OCI-M1 (cell line): ENCODE measurements around the gene RPLP1.

Experiments
- DNase-seq: peaks from one replicate; lab custom pipeline; 2025; lab: John Stamatoyannopoulos, UW

RPLP1 gene

GRCh38 chr15:69498282-69498681 is 45.7 kb downstream of the RPLP1 start:
- no peak for DNase-seq

DNA sequence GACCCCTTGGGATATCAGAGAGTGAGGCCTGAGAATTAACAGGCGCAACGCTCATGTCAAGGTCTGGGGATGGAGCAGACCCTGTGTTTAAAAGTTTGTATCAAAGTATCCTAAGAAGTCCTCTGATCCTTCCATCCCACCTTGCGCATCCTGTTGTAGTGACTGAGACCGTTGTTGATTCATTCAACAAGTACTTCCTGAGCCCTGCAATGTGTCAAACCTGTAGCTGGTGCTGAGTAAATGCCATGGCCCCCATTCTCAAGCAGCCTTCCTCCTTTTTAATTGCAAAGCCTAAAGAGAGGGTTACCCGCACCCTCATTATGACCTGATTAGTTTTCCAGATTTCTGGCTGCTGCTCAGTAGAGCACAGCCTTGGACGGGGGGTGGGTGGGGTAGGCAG is 46.4 kb downstream of the RPLP1 start:
- no peak for DNase-seq

GRCh38 chr15:69499521-69500211 is 47.0 kb downstream of the RPLP1 start:
- no peak for DNase-seq

DNA sequence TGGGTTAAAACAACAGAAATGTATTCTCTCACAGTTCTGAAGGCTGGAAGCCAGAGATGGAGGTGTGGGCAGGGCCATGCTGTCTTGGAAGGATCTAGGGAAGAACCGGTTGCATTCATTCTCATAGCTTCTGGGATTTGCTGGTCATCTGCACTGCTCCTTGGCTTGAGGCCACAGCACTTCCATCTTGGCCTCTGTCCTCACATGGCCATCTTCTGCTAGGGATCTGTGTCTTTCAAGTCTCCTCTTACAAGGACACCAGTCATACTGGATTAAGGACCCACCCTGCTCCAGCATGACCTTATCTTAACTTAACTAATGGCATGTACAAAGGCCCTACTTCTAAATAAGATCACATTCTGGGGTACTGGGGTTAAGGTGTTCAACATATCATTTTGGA is 47.7 kb downstream of the RPLP1 start:
- no peak for DNase-seq

GRCh38 chr15:69501456-69501855 is 48.8 kb downstream of the RPLP1 start:
- DNase-seq: no peak

DNA sequence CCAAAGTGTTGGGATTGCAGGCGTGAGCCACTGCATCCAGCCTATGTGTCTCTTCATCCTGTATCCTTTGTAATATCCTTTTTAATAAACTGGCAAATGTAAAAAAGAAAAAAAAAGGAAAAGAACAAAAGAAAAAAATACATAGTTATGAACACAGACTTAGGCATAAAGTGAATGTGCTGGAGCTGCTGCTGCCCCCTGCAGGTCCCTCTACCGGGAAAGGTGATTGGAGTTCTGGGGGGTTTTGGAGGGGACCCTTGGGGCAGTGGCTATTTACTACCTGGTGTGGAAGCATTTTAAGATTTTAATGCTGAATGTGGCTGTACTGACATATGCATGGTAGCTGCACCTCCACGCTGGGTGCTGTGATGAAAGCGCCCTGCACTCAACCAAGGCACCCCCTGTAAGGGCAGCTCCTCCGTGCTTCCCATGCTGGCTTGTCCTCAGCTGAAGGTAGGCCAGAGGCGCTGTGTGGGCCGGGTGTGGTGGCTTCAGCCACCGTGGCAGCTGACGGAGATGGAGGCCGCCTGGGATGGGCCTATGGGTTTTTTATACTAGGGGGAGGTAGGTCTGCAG is 49.9 kb downstream of the RPLP1 start:
- DNase-seq: no peak

GRCh38 chr15:69504352-69505040 is 51.9 kb downstream of the RPLP1 start:
- DNase-seq: peak; percentile 18
